Measurements from ENCODE around the gene ZNF749.
"Not testable (repeated sequence)": the region's sequence is repeated elsewhere in the genome, so short reads cannot be mapped to it uniquely, and the experiment has no call there.

The ZNF749 gene

GRCh38 chr19:57473646-57474045, 38.5 kb downstream of the ZNF749 start:
- no peak for DNase-seq

GRCh38 chr19:57477191-57478008, 42.3 kb downstream of the ZNF749 start, which contains the start of gene ZNF772:
TSS of gene ZNF772 (minus strand) at chr19:57477566. CDS start at chr19:57477309, 257 bp downstream.
- DNase-seq, result peak; percentile 76

- DNase-seq, result peak; percentile 89
These were observed 52.6 kb downstream of the ZNF749 start, which contains the start of gene ZNF419 for GRCh38 chr19:57487477-57488298. TSS of gene ZNF419 (plus strand) at chr19:57487750. CDS start at chr19:57487951, 201 bp downstream.

- not testable (repeated sequence) for DNase-seq
These were observed 53.1 kb downstream of the ZNF749 start for GRCh38 chr19:57488299-57488644.

Measured in activated CD4-positive, CD25-positive, alpha-beta regulatory T cell treated with anti-CD3 and anti-CD28 coated beads, Interleukin-2, amount 50 U/mL, for 72 hours (primary cell).